CD8-positive, alpha-beta memory T cell (primary cell): Measurements from ENCODE around the gene PSMC3. TPM values are rescaled to one million over a fixed set of nuclear protein-coding genes. Genes with fewer than 3 reads are reported as not detected.

ENCODE experiments used
- CTCF ChIA-PET: fragments of 350-600 bp; sonication (Branson Sonifier 250); formaldehyde crosslinking; loops from one replicate; lab custom pipeline; 2021; ENCODE audit warnings: antibody characterized with exemption; lab: Charles Lee
- POLR2A ChIA-PET: fragments of 350-600 bp; sonication (Branson Sonifier 250); formaldehyde crosslinking; loops from one replicate; lab custom pipeline; 2021; ENCODE audit warnings: antibody characterized with exemption; lab: Charles Lee
- DNase-seq, 5 donors: peaks; one replicate each; pipeline versions ENCODE4 v3.0.0 to v3.0.0-alpha.2; 2020 to 2022; ENCODE audit warnings: mixed read lengths in 1 of 5
- H3K27ac ChIP-seq: one replicate; pipeline ENCODE4 v1.7.0; 2013; ENCODE audit warnings: low read depth, mild to moderate bottlenecking, low read length, moderate library complexity
- H3K27me3 ChIP-seq: 2 replicates; pipeline ENCODE4 v1.7.0; 2013; ENCODE audit warnings: low read length, mild to moderate bottlenecking; ENCODE audit not compliant: insufficient read depth, poor library complexity, severe bottlenecking
- H3K36me3 ChIP-seq: 2 replicates; pipeline ENCODE4 v1.7.0; 2013; ENCODE audit warnings: mild to moderate bottlenecking, low read length, moderate library complexity; ENCODE audit not compliant: insufficient read depth
- H3K4me1 ChIP-seq: 2 replicates; pipeline ENCODE4 v1.7.0; 2013; ENCODE audit warnings: mild to moderate bottlenecking, low read length, moderate library complexity; ENCODE audit not compliant: insufficient read depth
- H3K4me3 ChIP-seq: 2 replicates; pipeline ENCODE4 v1.7.0; 2013; ENCODE audit warnings: mild to moderate bottlenecking, low read length
- H3K9me3 ChIP-seq: 2 replicates; pipeline ENCODE4 v1.7.0; 2013; ENCODE audit warnings: mild to moderate bottlenecking, low read length
- H3K27ac Mint-ChIP-seq, 8 donors: one replicate each; pipeline ENCODE4 v1.8.0; 2020 to 2021; ENCODE audit warnings: mixed read lengths in 8 of 8, mild to moderate bottlenecking in 6 of 8, inconsistent platforms in 3 of 8, moderate library complexity in 3 of 8
- H3K27me3 Mint-ChIP-seq, 2 donors: one replicate each; pipeline ENCODE4 v1.8.0; 2020 to 2021; ENCODE audit warnings: mixed read lengths in 2 of 2, mild to moderate bottlenecking in 1 of 2, moderate library complexity in 1 of 2
- H3K36me3 Mint-ChIP-seq, 3 donors: one replicate each; pipeline ENCODE4 v1.8.0; 2020 to 2021; ENCODE audit warnings: mixed read lengths in 3 of 3, inconsistent platforms in 1 of 3, mild to moderate bottlenecking in 1 of 3
- H3K4me1 Mint-ChIP-seq, 3 donors: one replicate each; pipeline ENCODE4 v1.8.0; 2020 to 2021; ENCODE audit warnings: mixed read lengths in 3 of 3, inconsistent platforms in 1 of 3, mild to moderate bottlenecking in 1 of 3
- H3K4me3 Mint-ChIP-seq, 7 donors: one replicate each; pipeline ENCODE4 v1.8.0; 2020 to 2021; ENCODE audit warnings: mixed read lengths in 7 of 7, mild to moderate bottlenecking in 6 of 7, moderate library complexity in 4 of 7, inconsistent platforms in 2 of 7
- H3K9me3 Mint-ChIP-seq, 5 donors: one replicate each; pipeline ENCODE4 v1.8.0; 2020 to 2022; ENCODE audit warnings: mixed read lengths in 5 of 5, mild to moderate bottlenecking in 3 of 5, moderate library complexity in 2 of 5, inconsistent platforms in 1 of 5
- polyA plus RNA-seq: library from polyadenylated mRNA; unstranded; fragments of 300-500 nt; fragmentation: Illumina TruSeq; gene quantifications from one replicate; pipeline ENCODE4 v1.2.3, GENCODE V29; 2021
- total RNA-seq, 2 experiments: library from RNA; stranded (reverse); gene quantifications; one replicate each; pipeline ENCODE4 v1.2.3, GENCODE V29; 2021

Gene PSMC3
- total and polyA plus RNA-seq, 3 experiments from 2014 or later = 118 to 219 (median 200) TPM

GRCh38 chr11:47440054-47440476, 13.8 kb upstream of the PSMC3 start:
- no peaks in the 10 kb centered on the region for H3K4me1 Mint-ChIP-seq
- POLR2A ChIA-PET = no interaction called here
- H3K27me3 Mint-ChIP-seq = peaks cover 0 to 1% of the 10 kb centered on the region in 2 donors
- Histone ChIP-seq H3K9me3 (no peaks in the 10 kb centered on the region), H3K27ac (no peak overlapping the region), H3K27me3 (no peaks in the 10 kb centered on the region), H3K4me3 (no peak overlapping the region), H3K4me1 (no peaks in the 10 kb centered on the region), H3K36me3 (no peaks in the 10 kb centered on the region)
- H3K9me3 Mint-ChIP-seq = peaks cover 0 to 2% (median 0%) of the 10 kb centered on the region in 5 donors
- H3K4me3 Mint-ChIP-seq = no peak overlapping the region
- no peak overlapping the region for H3K27ac Mint-ChIP-seq
- H3K36me3 Mint-ChIP-seq = no peaks in the 10 kb centered on the region
- CTCF ChIA-PET = no interaction called here
- DNase-seq = no peak

- peaks cover 0 to 2% (median 0%) of the 10 kb centered on the region in 5 donors for H3K9me3 Mint-ChIP-seq
- H3K36me3 Mint-ChIP-seq = no peaks in the 10 kb centered on the region
- ChIA-PET CTCF (no interaction called here), POLR2A (no interaction called here)
- Histone ChIP-seq H3K9me3 (no peaks in the 10 kb centered on the region), H3K27ac (no peak overlapping the region), H3K27me3 (no peaks in the 10 kb centered on the region), H3K4me3 (no peak overlapping the region), H3K4me1 (no peaks in the 10 kb centered on the region), H3K36me3 (no peaks in the 10 kb centered on the region)
- H3K4me1 Mint-ChIP-seq = no peaks in the 10 kb centered on the region
- H3K27ac Mint-ChIP-seq = no peak overlapping the region
- H3K27me3 Mint-ChIP-seq = no peaks in the 10 kb centered on the region
- H3K4me3 Mint-ChIP-seq = no peak overlapping the region
- DNase-seq = no peak
Observed at GRCh38 chr11:47438721-47439120, 12.5 kb upstream of the PSMC3 start.

GRCh38 chr11:47437746-47438418, 11.6 kb upstream of the PSMC3 start:
- POLR2A ChIA-PET = no interaction called here
- H3K27ac ChIP-seq = no peak overlapping the region
- H3K9me3 Mint-ChIP-seq = peaks cover 0 to 2% (median 0%) of the 10 kb centered on the region in 5 donors
- DNase-seq = no peak
- no peaks in the 10 kb centered on the region for H3K4me1 ChIP-seq
- CTCF ChIA-PET = no interaction called here
- H3K4me1 Mint-ChIP-seq = no peaks in the 10 kb centered on the region
- no peaks in the 10 kb centered on the region for H3K36me3 ChIP-seq
- H3K4me3 ChIP-seq = no peak overlapping the region
- no peak overlapping the region for H3K4me3 Mint-ChIP-seq
- no peaks in the 10 kb centered on the region for H3K27me3 ChIP-seq
- no peaks in the 10 kb centered on the region for H3K27me3 Mint-ChIP-seq
- H3K36me3 Mint-ChIP-seq = no peaks in the 10 kb centered on the region
- no peaks in the 10 kb centered on the region for H3K9me3 ChIP-seq
- H3K27ac Mint-ChIP-seq = no peak overlapping the region

- H3K4me3 Mint-ChIP-seq = no peak overlapping the region
- Histone ChIP-seq H3K27ac (no peak overlapping the region), H3K9me3 (no peaks in the 10 kb centered on the region), H3K4me3 (no peak overlapping the region), H3K4me1 (no peaks in the 10 kb centered on the region), H3K27me3 (no peaks in the 10 kb centered on the region), H3K36me3 (no peaks in the 10 kb centered on the region)
- no peaks in the 10 kb centered on the region for H3K36me3 Mint-ChIP-seq
- ChIA-PET POLR2A (no interaction called here), CTCF (no interaction called here)
- no peak for DNase-seq
- H3K27ac Mint-ChIP-seq = no peak overlapping the region
- H3K4me1 Mint-ChIP-seq = no peaks in the 10 kb centered on the region
- no peaks in the 10 kb centered on the region for H3K27me3 Mint-ChIP-seq
- peaks cover 0 to 2% (median 0%) of the 10 kb centered on the region in 5 donors for H3K9me3 Mint-ChIP-seq
Observed at GRCh38 chr11:47437218-47437745, 11.0 kb upstream of the PSMC3 start.

GRCh38 chr11:47436726-47437125, 10.5 kb upstream of the PSMC3 start:
- no peaks in the 10 kb centered on the region for H3K4me1 ChIP-seq
- Mint-ChIP-seq H3K27me3 (no peaks in the 10 kb centered on the region), H3K36me3 (no peaks in the 10 kb centered on the region), H3K4me3 (no peak overlapping the region), H3K9me3 (peaks cover 0 to 2% (median 0%) of the 10 kb centered on the region in 5 donors), H3K4me1 (no peaks in the 10 kb centered on the region), H3K27ac (no peak overlapping the region)
- no peak overlapping the region for H3K27ac ChIP-seq
- no peaks in the 10 kb centered on the region for H3K27me3 ChIP-seq
- H3K9me3 ChIP-seq = no peaks in the 10 kb centered on the region
- ChIA-PET POLR2A (no interaction called here), CTCF (no interaction called here)
- no peak overlapping the region for H3K4me3 ChIP-seq
- no peak for DNase-seq
- H3K36me3 ChIP-seq = no peaks in the 10 kb centered on the region

GRCh38 chr11:47435687-47436086, 9.4 kb upstream of the PSMC3 start:
- Histone ChIP-seq H3K4me1 (no peaks in the 10 kb centered on the region), H3K36me3 (no peaks in the 10 kb centered on the region), H3K27ac (no peak overlapping the region), H3K9me3 (no peaks in the 10 kb centered on the region), H3K27me3 (no peaks in the 10 kb centered on the region), H3K4me3 (no peak overlapping the region)
- Mint-ChIP-seq H3K4me3 (no peak overlapping the region), H3K27me3 (peaks cover 0 to 3% of the 10 kb centered on the region in 2 donors), H3K4me1 (no peaks in the 10 kb centered on the region), H3K36me3 (no peaks in the 10 kb centered on the region), H3K27ac (no peak overlapping the region), H3K9me3 (peaks cover 0 to 2% (median 0%) of the 10 kb centered on the region in 5 donors)
- DNase-seq = no peak
- ChIA-PET POLR2A (no interaction called here), CTCF (no interaction called here)

GRCh38 chr11:47434011-47434786, 8.0 kb upstream of the PSMC3 start:
- POLR2A ChIA-PET = no interaction called here
- H3K4me1 ChIP-seq = no peaks in the 10 kb centered on the region
- no peaks in the 10 kb centered on the region for H3K9me3 ChIP-seq
- H3K36me3 Mint-ChIP-seq = peaks cover 0 to 1% (median 0%) of the 10 kb centered on the region in 3 donors
- peaks cover 0 to 3% of the 10 kb centered on the region in 2 donors for H3K27me3 Mint-ChIP-seq
- no peak overlapping the region for H3K27ac ChIP-seq
- CTCF ChIA-PET = no interaction called here
- H3K4me3 ChIP-seq = no peak overlapping the region
- H3K4me1 Mint-ChIP-seq = no peaks in the 10 kb centered on the region
- H3K36me3 ChIP-seq = no peaks in the 10 kb centered on the region
- no peaks in the 10 kb centered on the region for H3K27me3 ChIP-seq
- H3K9me3 Mint-ChIP-seq = peaks cover 0 to 2% (median 0%) of the 10 kb centered on the region in 5 donors
- DNase-seq = no peak
- no peak overlapping the region for H3K27ac Mint-ChIP-seq
- no peak overlapping the region for H3K4me3 Mint-ChIP-seq

- H3K27ac Mint-ChIP-seq = peak overlapping the region in 2 of 8 donors; percentile 40 to 70
- ChIA-PET CTCF (no interaction called here), POLR2A (no interaction called here)
- Histone ChIP-seq H3K36me3 (no peaks in the 10 kb centered on the region), H3K27ac (no peak overlapping the region), H3K4me1 (no peaks in the 10 kb centered on the region), H3K9me3 (no peaks in the 10 kb centered on the region), H3K4me3 (no peak overlapping the region), H3K27me3 (no peaks in the 10 kb centered on the region)
- peaks cover 0 to 1% (median 0%) of the 10 kb centered on the region in 3 donors for H3K36me3 Mint-ChIP-seq
- H3K27me3 Mint-ChIP-seq = peaks cover 0 to 3% of the 10 kb centered on the region in 2 donors
- H3K4me3 Mint-ChIP-seq = no peak overlapping the region
- no peaks in the 10 kb centered on the region for H3K4me1 Mint-ChIP-seq
- no peak for DNase-seq
- peaks cover 0 to 2% (median 0%) of the 10 kb centered on the region in 5 donors for H3K9me3 Mint-ChIP-seq
Observed at GRCh38 chr11:47433157-47433556, 6.9 kb upstream of the PSMC3 start.
